GM18909 (cell line): ENCODE data around the gene ATP2B2.
"Not testable (repeated sequence)": the region's sequence is repeated elsewhere in the genome, so short reads cannot be mapped to it uniquely, and the experiment has no call there.

Source experiments
- ATAC-seq: cut with Tn5 transposase; IDR thresholded peaks from one replicate; pipeline ENCODE4 v1.9.1; 2021; ENCODE audit warnings: mild to moderate bottlenecking; ENCODE audit not compliant: unreplicated experiment, poor library complexity

The ATP2B2 gene

GRCh38 chr3:10392244-10392643 is 113.1 kb downstream of the ATP2B2 start:
- ATAC-seq: no peak

- no peak for ATAC-seq
These were observed 114.0 kb downstream of the ATP2B2 start for GRCh38 chr3:10391391-10391790.

- no peak for ATAC-seq
These were observed 114.6 kb downstream of the ATP2B2 start for GRCh38 chr3:10390641-10391373.

GRCh38 chr3:10389995-10390394 is 115.4 kb downstream of the ATP2B2 start:
- peak; percentile 73 for ATAC-seq

GRCh38 chr3:10389339-10389738 is 116.0 kb downstream of the ATP2B2 start:
- no peak for ATAC-seq

GRCh38 chr3:10387881-10388609 is 117.3 kb downstream of the ATP2B2 start:
- ATAC-seq: no peak

- ATAC-seq: no peak
These were observed 119.3 kb downstream of the ATP2B2 start for GRCh38 chr3:10386121-10386520.

GRCh38 chr3:10384541-10385360 is 120.6 kb downstream of the ATP2B2 start:
- ATAC-seq: no peak

GRCh38 chr3:10383850-10384248 is 121.5 kb downstream of the ATP2B2 start:
- ATAC-seq: no peak

- ATAC-seq: no peak
These were observed 122.2 kb downstream of the ATP2B2 start for GRCh38 chr3:10382892-10383849.

GRCh38 chr3:10382445-10382844 is 122.9 kb downstream of the ATP2B2 start:
- not testable (repeated sequence) for ATAC-seq

GRCh38 chr3:10381336-10381735 is 124.0 kb downstream of the ATP2B2 start:
- ATAC-seq: no peak

- ATAC-seq: no peak
These were observed 124.5 kb downstream of the ATP2B2 start for GRCh38 chr3:10380906-10381305.

GRCh38 chr3:10379961-10380360 is 125.4 kb downstream of the ATP2B2 start:
- ATAC-seq: no peak

- ATAC-seq: no peak
These were observed 126.2 kb downstream of the ATP2B2 start for GRCh38 chr3:10379161-10379560.

GRCh38 chr3:10378742-10379141 is 126.6 kb downstream of the ATP2B2 start:
- ATAC-seq: no peak

GRCh38 chr3:10378246-10378645 is 127.1 kb downstream of the ATP2B2 start:
- ATAC-seq: no peak

GRCh38 chr3:10377148-10377725 is 128.1 kb downstream of the ATP2B2 start:
- no peak for ATAC-seq

- ATAC-seq: no peak
These were observed 129.0 kb downstream of the ATP2B2 start for GRCh38 chr3:10376353-10376752.
